Thoracic aorta (tissue), 2 donors: ENCODE measurements around the gene TCF4. TPM values are rescaled to one million over a fixed set of nuclear protein-coding genes. Genes with fewer than 3 reads are reported as not detected.

ENCODE experiments used
- ATAC-seq: fragments of 150-250 bp; one replicate; pipeline ENCODE4 v1.8.0; 2017; ENCODE audit warnings: low read depth; ENCODE audit not compliant: insufficient number of reproducible peaks, low FRiP score
- DNase-seq: peaks from one replicate; pipeline ENCODE4 v3.0.0-alpha.2; 2020; ENCODE audit warnings: low spot score
- H3K27ac ChIP-seq, 2 donors: fragments of 200-600 bp; sonication (generic); 1 replicate in 1 of 2; 2 replicates in 1 of 2; pipeline ENCODE4 v1.5.1; 2016; ENCODE audit warnings: mild to moderate bottlenecking in 2 of 2, moderate library complexity in 2 of 2
- H3K27me3 ChIP-seq: fragments of 200-600 bp; sonication (generic); replicated peaks from 2 replicates; pipeline ENCODE4 v1.6.0; 2016; ENCODE audit warnings: mild to moderate bottlenecking; ENCODE audit not compliant: insufficient read depth
- H3K36me3 ChIP-seq: fragments of 200-600 bp; sonication (generic); one replicate; pipeline ENCODE4 v1.5.1; 2016
- H3K4me1 ChIP-seq, 2 donors: fragments of 200-600 bp; sonication (generic); 1 replicate in 1 of 2; 2 replicates in 1 of 2; pipeline versions ENCODE4 v1.5.1 to v1.6.0; 2016; ENCODE audit warnings: low read depth in 2 of 2, mild to moderate bottlenecking in 1 of 2; ENCODE audit not compliant: control insufficient read depth in 1 of 2
- H3K4me3 ChIP-seq: fragments of 200-600 bp; sonication (generic); 2 replicates; pipeline ENCODE4 v1.5.1; 2016; ENCODE audit warnings: mild to moderate bottlenecking
- H3K9me3 ChIP-seq: fragments of 200-600 bp; sonication (generic); 2 replicates; pipeline ENCODE4 v1.5.1; 2016
- CTCF ChIP-seq: fragments of 200-600 bp; sonication (generic); IDR thresholded peaks from one replicate; pipeline ENCODE4 v1.5.1; 2019; ENCODE audit warnings: antibody characterized with exemption
- total RNA-seq, 2 donors: library from RNA; depleted of rRNA; stranded (reverse); fragments of >200 nt; gene quantifications; one replicate each; pipeline versions ENCODE4 v1.1.0 to v1.2.3, GENCODE V29; 2016

TCF4 gene
- total RNA-seq, 2 donors from 2014 or later, result 178 to 267 TPM

- H3K27me3 ChIP-seq, result no peaks in the 10 kb centered on the region
- no peak for TF ChIP-seq CTCF
- H3K4me3 ChIP-seq, result no peak overlapping the region
- H3K9me3 ChIP-seq, result no peaks in the 10 kb centered on the region
- DNase-seq (no peak), ATAC-seq (no peak)
- no peak overlapping the region for H3K27ac ChIP-seq
- no peaks in the 10 kb centered on the region for H3K36me3 ChIP-seq
- no peaks in the 10 kb centered on the region for H3K4me1 ChIP-seq
Observed at GRCh38 chr18:55345103-55345950, 242.7 kb downstream of the TCF4 start.

- peak; percentile 58 for TF ChIP-seq CTCF
- H3K9me3 ChIP-seq, result no peaks in the 10 kb centered on the region
- no peak for ATAC-seq
- no peak overlapping the region for H3K4me3 ChIP-seq
- DNase-seq, result no peak
- no peaks in the 10 kb centered on the region for H3K27me3 ChIP-seq
- H3K36me3 ChIP-seq, result no peaks in the 10 kb centered on the region
- H3K4me1 ChIP-seq, result peaks cover 2 to 9% of the 10 kb centered on the region in 2 donors
- H3K27ac ChIP-seq, result no peak overlapping the region
Observed at GRCh38 chr18:55343396-55344073, 244.5 kb downstream of the TCF4 start.

GRCh38 chr18:55340998-55341397 lies 247.0 kb downstream of the TCF4 start:
- no peaks in the 10 kb centered on the region for H3K36me3 ChIP-seq
- H3K27me3 ChIP-seq, result no peaks in the 10 kb centered on the region
- no peak for TF ChIP-seq CTCF
- ATAC-seq (no peak), DNase-seq (no peak)
- peaks cover 2 to 21% of the 10 kb centered on the region in 2 donors for H3K4me1 ChIP-seq
- H3K4me3 ChIP-seq, result no peak overlapping the region
- H3K27ac ChIP-seq, result no peak overlapping the region
- H3K9me3 ChIP-seq, result no peaks in the 10 kb centered on the region

GRCh38 chr18:55339990-55340389 lies 248.0 kb downstream of the TCF4 start:
- H3K36me3 ChIP-seq, result no peaks in the 10 kb centered on the region
- H3K4me1 ChIP-seq, result peaks cover 2 to 21% of the 10 kb centered on the region in 2 donors
- H3K27ac ChIP-seq, result peak overlapping the region in 1 of 2 donors; percentile 71
- no peaks in the 10 kb centered on the region for H3K27me3 ChIP-seq
- H3K9me3 ChIP-seq, result no peaks in the 10 kb centered on the region
- DNase-seq, result no peak
- no peak overlapping the region for H3K4me3 ChIP-seq
- no peak for TF ChIP-seq CTCF
- ATAC-seq, result no peak

GRCh38 chr18:55338978-55339650 lies 248.9 kb downstream of the TCF4 start:
- Histone ChIP-seq H3K4me1 (peaks cover 2 to 21% of the 10 kb centered on the region in 2 donors), H3K27ac (peak overlapping the region; percentile 71 to 75), H3K36me3 (no peaks in the 10 kb centered on the region), H3K27me3 (no peaks in the 10 kb centered on the region), H3K4me3 (no peak overlapping the region), H3K9me3 (no peaks in the 10 kb centered on the region)
- TF ChIP-seq CTCF, result no peak
- DNase-seq (no peak), ATAC-seq (no peak)
